Vagina (tissue), 2 donors: ENCODE measurements around the gene NDUFB10. TPM values are rescaled to one million over a fixed set of nuclear protein-coding genes. Genes with fewer than 3 reads are reported as not detected.

Source experiments
- DNase-seq, 2 donors: peaks; one replicate each; pipeline ENCODE4 v3.0.0-alpha.2; 2017; ENCODE audit errors: extremely low spot score in 2 of 2
- H3K27ac ChIP-seq: fragments of 200-600 bp; sonication (generic); one replicate; pipeline ENCODE4 v1.5.1; 2019
- H3K27me3 ChIP-seq: fragments of 200-600 bp; sonication (generic); one replicate; pipeline ENCODE4 v1.5.1; 2019
- H3K36me3 ChIP-seq, 2 donors: fragments of 200-600 bp; sonication (generic); one replicate each; pipeline ENCODE4 v1.5.1; 2017 to 2019
- H3K4me1 ChIP-seq: fragments of 200-600 bp; sonication (generic); one replicate; pipeline ENCODE4 v1.5.1; 2019
- H3K4me3 ChIP-seq, 2 donors: fragments of 200-600 bp; sonication (generic); 1 replicate in 1 of 2; 2 replicates in 1 of 2; pipeline ENCODE4 v1.5.1; 2016 to 2019
- H3K9me3 ChIP-seq: fragments of 200-600 bp; sonication (generic); one replicate; pipeline ENCODE4 v1.5.1; 2019
- POLR2A ChIP-seq, 2 donors: fragments of 450-650 bp; IDR thresholded peaks; one replicate each; pipeline ENCODE4 v1.6.1; 2017; ENCODE audit warnings: antibody characterized with exemption in 2 of 2, mild to moderate bottlenecking in 2 of 2, moderate library complexity in 2 of 2
- POLR2AphosphoS5 ChIP-seq, 2 donors: sonication (generic); formaldehyde crosslinking; IDR thresholded peaks; one replicate each; pipeline ENCODE4 v1.9.0; 2017; ENCODE audit warnings: antibody characterized with exemption in 2 of 2, mild to moderate bottlenecking in 2 of 2, low read depth in 1 of 2; ENCODE audit not compliant: insufficient read depth in 1 of 2
- intact Hi-C: fragments of 100-400 bp; cut with DNase I; formaldehyde crosslinking; loops from one replicate; pipeline ENCODE4 v1.15.1; 2023
- total RNA-seq: library from RNA; depleted of rRNA; stranded (reverse); fragments of >200 nt; gene quantifications from one replicate; pipeline ENCODE4 v1.2.3, GENCODE V29; 2016
- TF ChIP-seq, protein P1 (sequence below), 3 experiments: fragments of 450-650 bp in 2 of 3; fragments of 200-600 bp in 1 of 3; sonication (generic) in 1 of 3; IDR thresholded peaks; one replicate each; pipeline ENCODE4 v1.5.1; 2017 to 2019; ENCODE audit warnings: antibody characterized with exemption in 3 of 3, mild to moderate bottlenecking in 2 of 3, moderate library complexity in 2 of 3

NDUFB10 gene
- total RNA-seq, 1 donor from 2014 or later: 132 TPM

DNA sequence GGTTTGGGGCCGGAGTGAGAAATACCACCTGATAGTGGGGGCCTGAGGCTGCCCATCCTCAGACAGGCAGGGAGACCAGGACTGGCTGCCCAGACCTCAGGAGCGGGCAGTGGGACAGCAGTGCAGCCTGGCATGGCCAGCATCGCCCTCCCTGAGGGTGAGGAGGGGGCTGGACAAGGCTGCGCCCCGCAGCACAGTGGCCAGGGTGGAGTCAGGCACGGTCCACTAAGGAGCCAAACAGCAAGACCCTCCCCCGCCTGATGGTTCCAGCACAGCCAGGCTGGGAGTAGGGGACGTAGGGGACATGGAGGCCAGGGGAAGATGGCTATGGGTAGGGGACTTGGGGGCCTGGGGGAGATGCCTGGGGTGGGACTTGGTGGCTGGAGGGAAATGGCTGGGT lies 47.0 kb downstream of the NDUFB10 start:
- no peaks in the 10 kb centered on the region for H3K27me3 ChIP-seq
- H3K36me3 ChIP-seq: peaks cover 0 to 21% of the 10 kb centered on the region in 2 donors
- H3K4me1 ChIP-seq: peaks cover 68% of the 10 kb centered on the region
- TF ChIP-seq POLR2A (IDR thresholded peaks at IDR 0.05): no peak
- TF ChIP-seq, protein P1, sequence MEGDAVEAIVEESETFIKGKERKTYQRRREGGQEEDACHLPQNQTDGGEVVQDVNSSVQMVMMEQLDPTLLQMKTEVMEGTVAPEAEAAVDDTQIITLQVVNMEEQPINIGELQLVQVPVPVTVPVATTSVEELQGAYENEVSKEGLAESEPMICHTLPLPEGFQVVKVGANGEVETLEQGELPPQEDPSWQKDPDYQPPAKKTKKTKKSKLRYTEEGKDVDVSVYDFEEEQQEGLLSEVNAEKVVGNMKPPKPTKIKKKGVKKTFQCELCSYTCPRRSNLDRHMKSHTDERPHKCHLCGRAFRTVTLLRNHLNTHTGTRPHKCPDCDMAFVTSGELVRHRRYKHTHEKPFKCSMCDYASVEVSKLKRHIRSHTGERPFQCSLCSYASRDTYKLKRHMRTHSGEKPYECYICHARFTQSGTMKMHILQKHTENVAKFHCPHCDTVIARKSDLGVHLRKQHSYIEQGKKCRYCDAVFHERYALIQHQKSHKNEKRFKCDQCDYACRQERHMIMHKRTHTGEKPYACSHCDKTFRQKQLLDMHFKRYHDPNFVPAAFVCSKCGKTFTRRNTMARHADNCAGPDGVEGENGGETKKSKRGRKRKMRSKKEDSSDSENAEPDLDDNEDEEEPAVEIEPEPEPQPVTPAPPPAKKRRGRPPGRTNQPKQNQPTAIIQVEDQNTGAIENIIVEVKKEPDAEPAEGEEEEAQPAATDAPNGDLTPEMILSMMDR (IDR thresholded peaks at IDR 0.05): no peak
- TF ChIP-seq POLR2AphosphoS5 (IDR thresholded peaks at IDR 0.05; ENCODE audit: insufficient read depth in 1 of 2, low read depth in 1 of 2): no peak
- no peak overlapping the region for H3K4me3 ChIP-seq
- no peaks in the 10 kb centered on the region for H3K9me3 ChIP-seq
- DNase-seq: no peak
- intact Hi-C loops: no loop called here
- H3K27ac ChIP-seq: no peak overlapping the region

DNA sequence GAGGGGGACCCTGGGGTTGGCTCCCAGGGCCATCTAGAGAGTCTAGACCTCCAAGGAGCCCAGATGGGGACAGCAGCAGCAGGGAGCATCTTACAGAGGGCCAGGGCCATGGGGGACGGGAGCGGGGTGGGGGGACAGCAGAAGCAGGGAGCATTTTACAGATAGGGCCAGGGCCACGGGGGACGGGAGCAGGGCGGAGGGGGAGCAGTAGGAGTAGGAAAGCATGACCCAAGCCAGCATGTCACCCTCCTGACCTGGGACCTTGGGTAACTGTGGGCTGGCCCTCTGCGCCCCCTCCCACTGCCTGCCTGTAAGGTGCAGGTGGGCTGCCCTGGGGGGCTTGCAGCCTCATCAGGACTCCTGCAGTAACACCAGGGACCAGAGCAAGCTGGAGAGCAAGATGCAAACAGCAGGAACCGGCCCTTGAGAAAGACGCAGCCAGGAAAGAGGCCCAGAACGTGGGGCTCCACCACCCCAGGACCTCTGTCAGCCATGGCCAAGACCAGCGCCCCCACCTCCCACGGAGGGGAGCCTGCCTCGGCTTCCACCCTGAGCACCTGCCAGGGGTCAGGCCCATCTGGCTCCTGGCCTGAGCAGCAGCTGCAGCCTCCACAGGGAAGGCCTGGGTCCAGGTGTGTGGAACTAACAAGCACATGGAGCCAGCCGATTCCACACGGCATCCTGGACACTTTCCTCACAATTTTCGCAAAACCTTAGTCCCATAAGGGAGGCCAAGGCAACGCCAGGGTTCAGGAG lies 47.9 kb downstream of the NDUFB10 start:
- TF ChIP-seq POLR2AphosphoS5 (IDR thresholded peaks at IDR 0.05; ENCODE audit: insufficient read depth in 1 of 2, low read depth in 1 of 2): no peak
- no peak for TF ChIP-seq POLR2A (IDR thresholded peaks at IDR 0.05)
- TF ChIP-seq, protein P1 (IDR thresholded peaks at IDR 0.05): no peak
- intact Hi-C loops: no loop called here
- peaks cover 68% of the 10 kb centered on the region for H3K4me1 ChIP-seq
- H3K36me3 ChIP-seq: peaks cover 0 to 11% of the 10 kb centered on the region in 2 donors
- no peaks in the 10 kb centered on the region for H3K27me3 ChIP-seq
- peak overlapping the region; percentile 85 for H3K27ac ChIP-seq
- no peaks in the 10 kb centered on the region for H3K9me3 ChIP-seq
- H3K4me3 ChIP-seq: peak overlapping the region in 1 of 2 donors; percentile 19
- DNase-seq: no peak

DNA sequence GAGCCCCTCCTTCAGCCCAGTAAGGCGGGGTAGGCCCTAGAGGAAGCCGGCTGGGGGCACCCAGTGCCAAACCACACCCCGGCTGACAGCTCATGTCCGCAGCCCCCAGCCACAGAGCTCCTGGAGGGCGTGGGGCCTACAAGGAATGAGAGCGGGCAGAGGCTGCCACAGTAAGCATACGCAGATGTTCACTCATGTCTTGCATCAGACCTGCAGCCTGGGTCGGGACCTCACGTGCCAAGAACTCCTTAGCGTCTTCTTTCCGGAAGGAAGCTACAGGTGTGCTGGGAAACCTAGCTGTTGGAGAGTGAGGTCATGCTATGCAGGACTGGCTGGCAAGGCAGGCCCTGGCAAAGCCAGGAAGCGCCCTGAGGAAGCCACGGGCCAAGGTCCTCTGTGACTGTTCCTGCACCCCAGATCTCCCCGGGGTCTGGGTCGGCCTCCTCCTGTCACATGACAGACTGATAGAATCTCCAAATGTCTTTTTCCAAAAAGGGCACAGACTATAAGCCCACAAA lies 48.7 kb downstream of the NDUFB10 start:
- Histone ChIP-seq H3K4me1 (peaks cover 68% of the 10 kb centered on the region), H3K9me3 (no peaks in the 10 kb centered on the region), H3K27me3 (no peaks in the 10 kb centered on the region), H3K36me3 (peaks cover 0 to 3% of the 10 kb centered on the region in 2 donors), H3K4me3 (peak overlapping the region; percentile 19 to 94), H3K27ac (peak overlapping the region; percentile 85)
- TF ChIP-seq POLR2AphosphoS5 (IDR thresholded peaks at IDR 0.05; ENCODE audit: insufficient read depth in 1 of 2, low read depth in 1 of 2): peak; percentile 35 to 48
- TF ChIP-seq, protein P1 (IDR thresholded peaks at IDR 0.05): no peak
- intact Hi-C loops: no loop called here
- no peak for DNase-seq

DNA sequence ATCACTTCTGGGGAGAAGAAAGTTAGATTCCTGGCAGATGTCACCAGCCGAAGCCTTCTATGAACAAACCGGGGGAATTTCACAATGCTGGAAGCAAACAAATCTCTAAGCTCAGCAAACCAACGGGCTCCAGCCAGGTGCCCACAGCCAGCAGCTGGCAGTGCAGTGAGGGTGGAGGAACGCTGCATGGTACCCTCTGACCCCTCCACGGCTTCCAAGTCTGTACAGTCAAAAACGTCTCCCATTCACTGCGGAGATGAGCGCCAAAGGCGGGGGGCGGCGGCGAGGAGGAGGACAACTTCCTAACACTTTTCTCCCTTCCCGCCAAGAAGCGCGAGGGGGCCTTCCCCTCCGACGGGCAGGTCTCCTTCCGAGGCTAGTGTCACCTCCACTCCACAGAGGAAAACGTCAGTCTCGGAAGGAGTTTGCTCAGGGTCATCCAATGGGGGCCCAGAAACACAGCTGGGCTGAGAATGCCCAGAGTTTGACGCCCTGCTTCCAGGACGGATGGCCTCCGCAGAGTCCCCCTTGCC lies 49.4 kb downstream of the NDUFB10 start:
- peak overlapping the region; percentile 85 for H3K27ac ChIP-seq
- intact Hi-C loops: no loop called here
- no peaks in the 10 kb centered on the region for H3K36me3 ChIP-seq
- peaks cover 63% of the 10 kb centered on the region for H3K4me1 ChIP-seq
- no peak for DNase-seq
- no peaks in the 10 kb centered on the region for H3K27me3 ChIP-seq
- H3K4me3 ChIP-seq: peak overlapping the region; percentile 90 to 94
- H3K9me3 ChIP-seq: no peaks in the 10 kb centered on the region
- TF ChIP-seq POLR2A (IDR thresholded peaks at IDR 0.05) (no peak), POLR2AphosphoS5 (IDR thresholded peaks at IDR 0.05; ENCODE audit: insufficient read depth in 1 of 2, low read depth in 1 of 2) (no peak)
- TF ChIP-seq, protein P1 (IDR thresholded peaks at IDR 0.05): no peak
